ENCODE data around the gene SETD2. TPM values are rescaled to one million over a fixed set of nuclear protein-coding genes. Genes with fewer than 3 reads are reported as not detected.

Gene SETD2
- total and polyA plus RNA-seq, 2 of the 8 experiments (the other 6 are each of a cell fraction or from before 2014, with no cell fraction given), result 15.7 to 46.3 TPM

DNA sequence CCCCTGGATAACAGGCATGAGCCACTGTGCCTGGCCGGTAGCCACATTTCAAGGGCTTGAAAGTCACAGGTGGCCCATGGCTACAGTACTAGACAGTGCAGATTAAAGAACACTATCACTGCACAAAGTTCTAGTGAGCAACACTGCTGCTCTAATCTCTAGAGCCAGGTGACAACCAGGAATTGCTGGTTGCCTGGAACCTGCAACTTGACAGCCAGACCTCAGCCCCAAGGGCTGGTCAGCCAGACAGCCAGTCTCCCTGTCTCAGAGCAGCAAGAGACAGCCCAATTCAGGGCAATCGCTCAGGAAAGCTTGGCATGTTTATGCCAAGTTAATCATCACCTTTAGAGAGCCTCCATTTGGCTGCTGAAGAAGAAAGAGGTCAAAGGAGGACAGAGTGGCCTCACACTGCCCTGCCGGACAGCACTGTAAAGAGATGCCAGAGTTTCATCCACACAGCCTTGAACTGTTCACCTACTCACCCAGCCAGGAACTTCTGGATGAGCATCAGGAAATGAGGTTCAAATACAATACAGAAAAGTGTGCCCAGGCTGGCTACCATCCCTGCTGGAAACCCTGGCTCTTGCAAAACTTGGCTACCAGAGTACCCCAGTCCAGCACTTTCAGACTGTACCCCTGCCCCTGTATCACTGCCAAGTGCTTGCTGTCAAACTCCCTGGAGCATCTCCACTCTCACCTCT, 193.4 kb downstream of the SETD2 start (continued):
- TF ChIP-seq CBX8 (IDR thresholded peaks at IDR 0.05; ENCODE audit: borderline replicate concordance, low read depth, low read length) (no peak), SAP30 (IDR thresholded peaks at IDR 0.05; ENCODE audit: insufficient read depth, insufficient replicate concordance, low read length) (no peak), RXRA (IDR thresholded peaks at IDR 0.05; ENCODE audit: insufficient read depth, low read depth, low read length) (no peak), SRF (IDR thresholded peaks at IDR 0.05; ENCODE audit: low read depth, low read length) (no peak), KDM1A (IDR thresholded peaks at IDR 0.05; ENCODE audit: borderline replicate concordance, low read length) (no peak)
- TF ChIP-seq, protein P1, sequence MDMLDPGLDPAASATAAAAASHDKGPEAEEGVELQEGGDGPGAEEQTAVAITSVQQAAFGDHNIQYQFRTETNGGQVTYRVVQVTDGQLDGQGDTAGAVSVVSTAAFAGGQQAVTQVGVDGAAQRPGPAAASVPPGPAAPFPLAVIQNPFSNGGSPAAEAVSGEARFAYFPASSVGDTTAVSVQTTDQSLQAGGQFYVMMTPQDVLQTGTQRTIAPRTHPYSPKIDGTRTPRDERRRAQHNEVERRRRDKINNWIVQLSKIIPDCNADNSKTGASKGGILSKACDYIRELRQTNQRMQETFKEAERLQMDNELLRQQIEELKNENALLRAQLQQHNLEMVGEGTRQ (IDR thresholded peaks at IDR 0.05; ENCODE audit: low read length), result no peak
- TF ChIP-seq, protein P2, sequence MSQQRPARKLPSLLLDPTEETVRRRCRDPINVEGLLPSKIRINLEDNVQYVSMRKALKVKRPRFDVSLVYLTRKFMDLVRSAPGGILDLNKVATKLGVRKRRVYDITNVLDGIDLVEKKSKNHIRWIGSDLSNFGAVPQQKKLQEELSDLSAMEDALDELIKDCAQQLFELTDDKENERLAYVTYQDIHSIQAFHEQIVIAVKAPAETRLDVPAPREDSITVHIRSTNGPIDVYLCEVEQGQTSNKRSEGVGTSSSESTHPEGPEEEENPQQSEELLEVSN (IDR thresholded peaks at IDR 0.05), result no peak

All from H1 (cell line).